ENCODE results near the gene SLC6A5. TPM values are rescaled to one million over a fixed set of nuclear protein-coding genes. Genes with fewer than 3 reads are reported as not detected.

The SLC6A5 gene
- total and polyA plus RNA-seq, 7 donors: not detected

Other genes starting within 250 kb of the SLC6A5 start
- gene HTATIP2, start 235.9 kb upstream of the SLC6A5 start, total RNA-seq: 10 to 100 TPM; 31.3 to 62.9 (median 45.6) TPM
- gene HTATIP2, start 235.9 kb upstream of the SLC6A5 start, polyA plus RNA-seq: 100 to 1,000 TPM in 1 of 3 donors, 10 to 100 TPM in 2; 54.4 to 184 (median 60.8) TPM
- 10 to 100 TPM in 3 of 4 donors, 1 to 10 TPM in 1; 6.3 to 23.2 (median 17.2) TPM for gene PRMT3, start 211.9 kb upstream of the SLC6A5 start, total RNA-seq
- 10 to 100 TPM; 10.0 to 22.1 (median 14.6) TPM for gene PRMT3, start 211.9 kb upstream of the SLC6A5 start, polyA plus RNA-seq
- not detected for gene NELL1, start 70.0 kb downstream of the SLC6A5 start, total RNA-seq
- gene NELL1, start 70.0 kb downstream of the SLC6A5 start, polyA plus RNA-seq: under 1 TPM in 1 of 3 donors, not detected in 2; 0.01 TPM

Data from psoas muscle (tissue), 7 donors.